IMR-90 (cell line): ENCODE measurements around the gene EPS8. TPM values are rescaled to one million over a fixed set of nuclear protein-coding genes. Genes with fewer than 3 reads are reported as not detected.

Source experiments
- ATAC-seq: fragments of 200-7000 bp; cut with Tn5 transposase; 2 replicates; pipeline ENCODE4 v1.9.1; 2020; ENCODE audit warnings: low read depth, mild to moderate bottlenecking, moderate library complexity
- BruUV-seq: library from RNA; stranded (reverse); fragments of 400-500 nt; replicated peaks from 2 replicates; lab custom pipeline; 2021; lab: Mats Ljungman, UMichigan
- CTCF ChIA-PET: fragments of 300-600 bp; formaldehyde crosslinking; extraction: SDS; loops from one replicate; lab custom pipeline; 2021; ENCODE audit warnings: antibody characterized with exemption; lab: Yijun Ruan, JAX
- POLR2A ChIA-PET: fragments of 300-600 bp; sonication (Branson Sonifier 250); formaldehyde crosslinking; loops from one replicate; lab custom pipeline; 2022; ENCODE audit warnings: antibody characterized with exemption; ENCODE audit not compliant: unreplicated experiment; lab: Charles Lee
- DNase-seq: peaks from one replicate; pipeline ENCODE4 v3.0.0; 2013
- H2AFZ ChIP-seq: replicated peaks from 2 replicates; pipeline ENCODE3; 2013; ENCODE audit warnings: low read length, mild to moderate bottlenecking; ENCODE audit not compliant: poor library complexity
- H2AK5ac ChIP-seq: 2 replicates; pipeline ENCODE4 v1.6.1; 2013; ENCODE audit warnings: low read depth, low read length, inconsistent platforms
- H2AK9ac ChIP-seq: replicated peaks from 2 replicates; pipeline ENCODE3; 2013; ENCODE audit warnings: mild to moderate bottlenecking, low read depth, low read length, moderate library complexity; ENCODE audit not compliant: poor library complexity
- H2BK120ac ChIP-seq: 2 replicates; pipeline ENCODE4 v1.6.1; 2013; ENCODE audit warnings: low read depth, low read length, inconsistent platforms
- H2BK15ac ChIP-seq: 3 replicates; pipeline ENCODE4 v1.6.1; 2013; ENCODE audit warnings: low read depth, low read length, inconsistent platforms
- H2BK20ac ChIP-seq: 2 replicates; pipeline ENCODE4 v1.6.1; 2013; ENCODE audit warnings: low read depth, mild to moderate bottlenecking, inconsistent platforms, low read length, moderate library complexity
- H2BK5ac ChIP-seq: 2 replicates; pipeline ENCODE4 v1.6.1; 2013; ENCODE audit warnings: mild to moderate bottlenecking, low read depth, low read length, inconsistent platforms; ENCODE audit not compliant: poor library complexity, severe bottlenecking
- H3K14ac ChIP-seq: replicated peaks from 2 replicates; pipeline ENCODE4 v1.6.1; 2013; ENCODE audit warnings: low read depth, low read length, inconsistent platforms
- H3K18ac ChIP-seq: 2 replicates; pipeline ENCODE4 v1.6.1; 2013; ENCODE audit warnings: low read depth, low read length, control low read depth
- H3K23ac ChIP-seq: 2 replicates; pipeline ENCODE4 v1.6.1; 2013; ENCODE audit warnings: low read depth, low read length, inconsistent platforms
- H3K27ac ChIP-seq: 2 replicates; pipeline ENCODE4 v1.5.1; 2013; ENCODE audit warnings: mild to moderate bottlenecking, control low read depth, low read length; ENCODE audit not compliant: insufficient read depth
- H3K27me3 ChIP-seq: 2 replicates; pipeline ENCODE4 v1.6.1; 2013; ENCODE audit warnings: low read length; ENCODE audit not compliant: control insufficient read depth, insufficient read depth
- H3K36me3 ChIP-seq: 2 replicates; pipeline ENCODE4 v1.6.1; 2013; ENCODE audit warnings: low read length, mixed read lengths; ENCODE audit not compliant: control insufficient read depth, insufficient read depth
- H3K4ac ChIP-seq: 2 replicates; pipeline ENCODE4 v1.6.1; 2013; ENCODE audit warnings: low read depth, low read length, inconsistent platforms
- H3K4me1 ChIP-seq: 2 replicates; pipeline ENCODE4 v1.6.1; 2013; ENCODE audit warnings: low read length, mixed read lengths; ENCODE audit not compliant: control insufficient read depth, insufficient read depth
- H3K4me2 ChIP-seq: 2 replicates; pipeline ENCODE4 v1.6.1; 2013; ENCODE audit warnings: low read depth, mild to moderate bottlenecking, control low read depth, low read length, moderate library complexity
- H3K4me3 ChIP-seq: 2 replicates; pipeline ENCODE4 v1.5.1; 2013; ENCODE audit warnings: low read depth, mild to moderate bottlenecking, control low read depth, low read length, moderate library complexity; ENCODE audit not compliant: insufficient read depth
- H3K56ac ChIP-seq: 2 replicates; pipeline ENCODE4 v1.6.1; 2013; ENCODE audit warnings: low read length, inconsistent platforms; ENCODE audit not compliant: insufficient read depth; ENCODE audit errors: extremely low read depth
- H3K79me1 ChIP-seq, 2 experiments: 2 replicates each; pipeline ENCODE4 v1.6.1; 2013; ENCODE audit warnings: low read length in 2 of 2, inconsistent platforms in 1 of 2, low read depth in 1 of 2
- H3K9ac ChIP-seq: 2 replicates; pipeline ENCODE4 v1.6.1; 2013; ENCODE audit warnings: low read depth, low read length, control low read depth
- H3K9me1 ChIP-seq: 2 replicates; pipeline ENCODE4 v1.6.1; 2013; ENCODE audit warnings: low read length, inconsistent platforms; ENCODE audit not compliant: insufficient read depth
- H3K9me3 ChIP-seq: 2 replicates; pipeline ENCODE4 v1.6.1; 2013; ENCODE audit warnings: low read length; ENCODE audit not compliant: control insufficient read depth, insufficient read depth
- H4K20me1 ChIP-seq: 2 replicates; pipeline ENCODE4 v1.6.1; 2013; ENCODE audit warnings: low read length, inconsistent platforms; ENCODE audit not compliant: insufficient read depth
- H4K5ac ChIP-seq: 2 replicates; pipeline ENCODE4 v1.6.1; 2013; ENCODE audit warnings: mild to moderate bottlenecking, low read depth, low read length, control low read depth
- H4K8ac ChIP-seq, 2 experiments: 2 replicates each; pipeline ENCODE4 v1.6.1; 2013; ENCODE audit warnings: low read depth in 2 of 2, low read length in 2 of 2, control low read depth in 1 of 2, inconsistent platforms in 1 of 2
- H4K91ac ChIP-seq: 2 replicates; pipeline ENCODE4 v1.6.1; 2013; ENCODE audit warnings: low read depth, low read length, inconsistent platforms; ENCODE audit not compliant: insufficient read depth
- CEBPB ChIP-seq: IDR thresholded peaks from 2 replicates; pipeline ENCODE4 v1.6.1; 2012; ENCODE audit warnings: low read depth, low read length, improper control_type of control experiment
- CHD1 ChIP-seq: IDR thresholded peaks from 2 replicates; pipeline ENCODE4 v1.6.1; 2012; ENCODE audit warnings: low read depth, low read length, improper control_type of control experiment
- FOS ChIP-seq: fragments of 150-350 bp; IDR thresholded peaks from 2 replicates; pipeline ENCODE4 v1.6.1; 2016; ENCODE audit warnings: low read depth, low read length
- MXI1 ChIP-seq: IDR thresholded peaks from 2 replicates; pipeline ENCODE4 v1.6.1; 2012; ENCODE audit warnings: low read depth, mild to moderate bottlenecking, low read length, moderate library complexity, borderline replicate concordance
- NFE2L2 ChIP-seq: fragments of 150-350 bp; IDR thresholded peaks from 2 replicates; pipeline ENCODE4 v1.6.1; 2016; ENCODE audit warnings: low read depth, mild to moderate bottlenecking, low read length
- POLR2A ChIP-seq: IDR thresholded peaks from 2 replicates; pipeline ENCODE4 v1.6.1; 2012; ENCODE audit warnings: mild to moderate bottlenecking, low read depth, low read length
- RAD21 ChIP-seq: IDR thresholded peaks from 2 replicates; pipeline ENCODE4 v1.6.1; 2012; ENCODE audit warnings: low read length, improper control_type of control experiment
- RCOR1 ChIP-seq: IDR thresholded peaks from 2 replicates; pipeline ENCODE4 v1.6.1; 2012; ENCODE audit warnings: mild to moderate bottlenecking, low read length, improper control_type of control experiment; ENCODE audit not compliant: insufficient replicate concordance
- SMC3 ChIP-seq: fragments of 150-350 bp; IDR thresholded peaks from 2 replicates; pipeline ENCODE4 v1.6.1; 2016; ENCODE audit warnings: low read depth, mild to moderate bottlenecking, antibody characterized with exemption, low read length, moderate library complexity
- WGBS, 2 experiments: methylation state at CpG; one replicate each; pipeline versions ENCODE4 v1.1.5 to v1.1.7; 2013; ENCODE audit warnings: missing lambda C conversion rate in 2 of 2; ENCODE audit not compliant: insufficient read length in 1 of 2; ENCODE audit errors: extremely low coverage in 2 of 2; 5-methylcytosine and 5-hydroxymethylcytosine counted together
- dilution Hi-C: fragments of 300-500 bp; cut with HindIII; formaldehyde crosslinking; loops from one replicate; pipeline ENCODE4 v1.14.3; 2018; ENCODE audit warnings: low sequenced_read_pairs; ENCODE audit not compliant: unreplicated experiment
- in situ Hi-C: fragments of 300-500 bp; cut with MboI; formaldehyde crosslinking; loops from 3 replicates; pipeline ENCODE4 v1.14.3; 2019; ENCODE audit warnings: low sequenced_read_pairs, inconsistent platforms, mixed read lengths
- intact Hi-C: fragments of 100-400 bp; cut with micrococcal nuclease; formaldehyde crosslinking; loops from 2 replicates; pipeline ENCODE4 v1.10.0; 2022
- polyA plus RNA-seq, 3 experiments: library from polyadenylated mRNA; depleted of rRNA; stranded (reverse); fragments of >200 nt; gene quantifications; 2 replicates each; pipeline ENCODE4 v1.2.3, GENCODE V29; 2012; ENCODE audit warnings: low replicate concordance in 1 of 3
- total RNA-seq: library from RNA; depleted of rRNA; stranded (reverse); fragments of >200 nt; gene quantifications from 2 replicates; pipeline ENCODE4 v1.2.3, GENCODE V29; 2012
- TF ChIP-seq, protein P1 (sequence below): fragments of 150-350 bp; IDR thresholded peaks from 2 replicates; pipeline ENCODE4 v1.6.1; 2016; ENCODE audit warnings: low read depth, mild to moderate bottlenecking, low read length, moderate library complexity, borderline replicate concordance
- TF ChIP-seq, protein P2 (sequence below): fragments of 150-350 bp; IDR thresholded peaks from 2 replicates; pipeline ENCODE4 v1.6.1; 2017; ENCODE audit warnings: mild to moderate bottlenecking, antibody characterized with exemption, low read length, low read depth

EPS8 gene
- total and polyA plus RNA-seq, 2 of the 4 experiments (the other 2 are of a cell fraction): 45.1 to 104 TPM

DNA sequence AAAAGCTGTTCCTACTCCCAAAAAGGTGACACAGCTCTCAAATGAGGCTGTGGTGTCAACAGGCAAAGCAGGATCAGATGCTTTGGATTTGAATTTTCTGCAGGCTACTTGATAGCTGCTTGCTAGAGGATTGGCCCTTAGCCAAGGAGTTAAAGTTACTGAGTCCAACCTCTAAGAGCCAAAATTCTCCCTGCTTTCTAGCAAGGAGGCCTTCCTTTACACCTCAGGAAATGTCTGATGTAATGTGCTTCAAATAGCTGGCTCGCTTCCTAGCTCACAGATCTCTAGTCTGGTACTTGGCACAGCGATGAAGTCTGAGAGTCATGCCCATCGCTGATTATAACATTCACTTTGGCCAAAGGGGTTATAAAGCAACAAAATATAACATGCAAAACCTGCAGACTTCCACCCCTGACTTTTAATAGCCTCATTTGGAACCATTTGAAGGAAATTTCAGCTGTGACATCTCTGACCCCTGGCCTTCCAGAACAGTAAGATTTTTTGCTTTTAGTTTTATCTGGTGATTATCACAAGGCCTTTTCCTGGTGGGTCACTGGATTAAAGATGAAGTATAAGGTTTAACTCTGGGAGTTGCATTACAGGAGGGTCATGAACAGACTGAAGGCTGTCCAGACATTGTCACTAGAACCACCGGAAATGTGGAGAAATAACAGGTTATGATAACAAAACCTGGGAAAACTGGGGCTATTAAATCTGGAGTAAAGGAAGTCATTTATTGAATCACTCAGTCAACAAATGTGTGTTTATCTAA, 189.7 kb downstream of the EPS8 start (continued):
- TF ChIP-seq RCOR1 (no peak), CEBPB (no peak)

DNA sequence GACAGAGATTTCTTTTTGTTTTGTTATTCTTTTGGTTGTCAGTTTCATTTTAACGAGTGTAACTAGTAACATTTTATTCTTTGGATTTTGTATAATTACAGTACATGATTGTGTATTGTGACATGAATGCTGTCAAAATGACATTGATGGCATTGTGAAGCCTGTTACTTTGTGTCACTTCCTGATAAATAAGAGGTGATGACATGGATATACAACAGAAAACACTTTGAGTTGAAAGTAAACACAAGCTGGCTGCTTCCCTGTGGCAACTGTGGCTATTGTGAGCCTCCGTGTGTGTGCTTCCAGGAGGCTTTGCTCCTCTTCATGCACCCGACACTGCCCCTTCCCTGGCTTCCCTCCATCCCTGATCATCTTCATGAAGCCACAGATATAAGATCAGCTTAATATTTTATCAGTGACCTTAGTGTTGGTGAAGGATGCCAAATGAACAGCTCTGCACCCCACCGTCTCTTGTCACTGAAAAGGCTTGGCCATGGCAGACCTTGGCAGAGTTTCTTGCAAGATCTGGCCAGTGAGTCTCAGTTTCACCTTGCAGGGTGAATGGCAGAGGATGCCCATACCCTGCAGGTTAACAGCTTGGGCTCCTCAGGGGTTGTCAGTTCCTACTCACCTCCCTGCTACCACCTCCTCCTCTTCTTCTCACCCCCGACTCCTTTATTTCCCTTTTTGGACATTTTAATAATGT, 191.9 kb downstream of the EPS8 start:
- Histone ChIP-seq H3K56ac (no peak overlapping the region), H2BK5ac (no peak overlapping the region), H2BK120ac (no peak overlapping the region), H4K91ac (no peak overlapping the region), H3K9me3 (no peaks in the 10 kb centered on the region), H3K9ac (no peak overlapping the region), H4K8ac (no peak overlapping the region), H3K27ac (no peak overlapping the region), H3K27me3 (no peaks in the 10 kb centered on the region), H3K18ac (no peak overlapping the region), H3K4me1 (peaks cover 7% of the 10 kb centered on the region; the same call in 1 of the 2 replicates), H2AK5ac (no peak overlapping the region), H3K4ac (no peak overlapping the region), H2AFZ (no peak overlapping the region), H4K20me1 (no peaks in the 10 kb centered on the region), H3K79me1 (no peaks in the 10 kb centered on the region), H4K5ac (no peak overlapping the region), H2AK9ac (no peak overlapping the region), H3K9me1 (peaks cover 4% of the 10 kb centered on the region; the same call in 1 of the 2 replicates), H3K23ac (no peak overlapping the region), H2BK20ac (no peak overlapping the region), H3K4me2 (no peak overlapping the region), H2BK15ac (no peak overlapping the region), H3K36me3 (no peaks in the 10 kb centered on the region), H3K14ac (no peak overlapping the region), H3K4me3 (no peak overlapping the region)
- in situ Hi-C loops: loop anchor here (5.0 kb wide), 1 partner anchor 255 kb away; no protein-coding TSS in a partner anchor
- intact Hi-C loops: no loop called here
- no peak for DNase-seq
- BruUV-seq: no TSS peak
- no peak for ATAC-seq
- dilution Hi-C loops: no loop called here
- POLR2A ChIA-PET: no interaction called here
- WGBS, 2 experiments: no CpG with 5 or more reads among the region's 5 CpGs
- CTCF ChIA-PET: interaction anchor here (1.0 kb wide), 1 partner anchor 13 kb away, joined by 3 read pairs; no protein-coding TSS in a partner anchor
- TF ChIP-seq POLR2A (no peak), CHD1 (no peak), CEBPB (no peak), FOS (no peak), SMC3 (no peak), RCOR1 (no peak), NFE2L2 (no peak), MXI1 (no peak), RAD21 (no peak)
- TF ChIP-seq, protein P1, sequence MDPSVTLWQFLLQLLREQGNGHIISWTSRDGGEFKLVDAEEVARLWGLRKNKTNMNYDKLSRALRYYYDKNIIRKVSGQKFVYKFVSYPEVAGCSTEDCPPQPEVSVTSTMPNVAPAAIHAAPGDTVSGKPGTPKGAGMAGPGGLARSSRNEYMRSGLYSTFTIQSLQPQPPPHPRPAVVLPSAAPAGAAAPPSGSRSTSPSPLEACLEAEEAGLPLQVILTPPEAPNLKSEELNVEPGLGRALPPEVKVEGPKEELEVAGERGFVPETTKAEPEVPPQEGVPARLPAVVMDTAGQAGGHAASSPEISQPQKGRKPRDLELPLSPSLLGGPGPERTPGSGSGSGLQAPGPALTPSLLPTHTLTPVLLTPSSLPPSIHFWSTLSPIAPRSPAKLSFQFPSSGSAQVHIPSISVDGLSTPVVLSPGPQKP: no peak
- TF ChIP-seq, protein P2, sequence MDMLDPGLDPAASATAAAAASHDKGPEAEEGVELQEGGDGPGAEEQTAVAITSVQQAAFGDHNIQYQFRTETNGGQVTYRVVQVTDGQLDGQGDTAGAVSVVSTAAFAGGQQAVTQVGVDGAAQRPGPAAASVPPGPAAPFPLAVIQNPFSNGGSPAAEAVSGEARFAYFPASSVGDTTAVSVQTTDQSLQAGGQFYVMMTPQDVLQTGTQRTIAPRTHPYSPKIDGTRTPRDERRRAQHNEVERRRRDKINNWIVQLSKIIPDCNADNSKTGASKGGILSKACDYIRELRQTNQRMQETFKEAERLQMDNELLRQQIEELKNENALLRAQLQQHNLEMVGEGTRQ: no peak
